Activated CD8-positive, alpha-beta T cell treated with anti-CD3 and anti-CD28 coated beads for 36 hours (primary cell): ENCODE results near the gene SLC1A6. TPM values are rescaled to one million over a fixed set of nuclear protein-coding genes. Genes with fewer than 3 reads are reported as not detected.
A peak's percentile ranks its signal among the peaks of the same experiment; 100 is the strongest.

Source experiments
- ATAC-seq: fragments of 200-7000 bp; cut with Tn5 transposase; one replicate; pipeline ENCODE4 v1.10.0; 2021; ENCODE audit warnings: mild to moderate bottlenecking, moderate library complexity
- CTCF ChIA-PET: fragments of 350-600 bp; sonication (Branson Sonifier 250); formaldehyde crosslinking; loops from one replicate; lab custom pipeline; 2021; ENCODE audit warnings: antibody characterized with exemption; lab: Charles Lee
- POLR2A ChIA-PET: fragments of 350-600 bp; sonication (Branson Sonifier 250); formaldehyde crosslinking; loops from one replicate; lab custom pipeline; 2021; ENCODE audit warnings: antibody characterized with exemption; lab: Charles Lee
- DNase-seq: peaks from one replicate; pipeline ENCODE4 v3.0.0-alpha.2; 2020
- H3K27ac Mint-ChIP-seq: one replicate; pipeline ENCODE4 v1.8.0; 2021; ENCODE audit warnings: mild to moderate bottlenecking, mixed read lengths
- H3K27me3 Mint-ChIP-seq: one replicate; pipeline ENCODE4 v1.8.0; 2021; ENCODE audit warnings: mixed read lengths
- H3K36me3 Mint-ChIP-seq: one replicate; pipeline ENCODE4 v1.8.0; 2021; ENCODE audit warnings: low read depth, mixed read lengths
- H3K4me1 Mint-ChIP-seq: one replicate; pipeline ENCODE4 v1.8.0; 2021; ENCODE audit warnings: low read depth, mixed read lengths
- H3K4me3 Mint-ChIP-seq: one replicate; pipeline ENCODE4 v1.8.0; 2021; ENCODE audit warnings: mild to moderate bottlenecking, moderate library complexity, mixed read lengths
- H3K9me3 Mint-ChIP-seq: one replicate; pipeline ENCODE4 v1.8.0; 2021; ENCODE audit warnings: mixed read lengths
- intact Hi-C: fragments of 100-400 bp; cut with micrococcal nuclease; formaldehyde crosslinking; loops from one replicate; pipeline ENCODE4 v1.10.0; 2022
- total RNA-seq, 2 experiments: library from RNA; stranded (reverse); gene quantifications; one replicate each; pipeline ENCODE4 v1.2.3, GENCODE V29; 2021
- TF ChIP-seq, protein P1 (sequence below): fragments of 200-600 bp; IDR thresholded peaks from one replicate; pipeline ENCODE4 v1.8.0; 2022; ENCODE audit warnings: antibody characterized with exemption, mild to moderate bottlenecking

Gene SLC1A6
- total RNA-seq, 2 experiments from 2014 or later = not detected

DNA sequence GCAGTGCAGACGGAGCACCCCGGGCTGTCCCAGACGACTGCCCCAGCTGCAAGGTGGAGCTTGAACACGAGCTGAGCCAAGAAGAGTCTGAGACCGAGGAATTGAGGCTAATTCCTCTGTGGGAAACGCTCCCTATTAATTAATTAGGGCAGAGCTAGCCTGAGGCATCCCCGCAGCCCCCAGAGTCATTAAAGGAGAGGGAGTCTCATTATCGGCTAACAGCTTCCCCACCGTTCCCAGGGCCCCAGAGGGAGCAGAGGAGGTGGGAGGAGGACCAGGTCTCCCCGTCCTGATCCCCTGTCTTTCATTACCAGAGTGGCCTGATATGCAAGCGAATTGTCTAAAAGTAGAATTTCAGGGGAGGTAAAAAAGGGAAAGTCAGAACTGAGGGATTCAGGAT is 13.1 kb upstream of the SLC1A6 start:
- CTCF ChIA-PET = no interaction called here
- no peaks in the 10 kb centered on the region for H3K4me1 Mint-ChIP-seq

GRCh38 chr19:14985133-14985532 is 5.5 kb upstream of the SLC1A6 start:
- no peak overlapping the region for H3K4me3 Mint-ChIP-seq
- H3K27me3 Mint-ChIP-seq = peaks cover 23% of the 10 kb centered on the region
- no peaks in the 10 kb centered on the region for H3K4me1 Mint-ChIP-seq
- intact Hi-C loops = no loop called here
- ATAC-seq (no peak), DNase-seq (peak; percentile 15)
- ChIA-PET POLR2A (no interaction called here), CTCF (no interaction called here)
- H3K27ac Mint-ChIP-seq = no peak overlapping the region
- peaks cover 1% of the 10 kb centered on the region for H3K9me3 Mint-ChIP-seq
- TF ChIP-seq, protein P1, sequence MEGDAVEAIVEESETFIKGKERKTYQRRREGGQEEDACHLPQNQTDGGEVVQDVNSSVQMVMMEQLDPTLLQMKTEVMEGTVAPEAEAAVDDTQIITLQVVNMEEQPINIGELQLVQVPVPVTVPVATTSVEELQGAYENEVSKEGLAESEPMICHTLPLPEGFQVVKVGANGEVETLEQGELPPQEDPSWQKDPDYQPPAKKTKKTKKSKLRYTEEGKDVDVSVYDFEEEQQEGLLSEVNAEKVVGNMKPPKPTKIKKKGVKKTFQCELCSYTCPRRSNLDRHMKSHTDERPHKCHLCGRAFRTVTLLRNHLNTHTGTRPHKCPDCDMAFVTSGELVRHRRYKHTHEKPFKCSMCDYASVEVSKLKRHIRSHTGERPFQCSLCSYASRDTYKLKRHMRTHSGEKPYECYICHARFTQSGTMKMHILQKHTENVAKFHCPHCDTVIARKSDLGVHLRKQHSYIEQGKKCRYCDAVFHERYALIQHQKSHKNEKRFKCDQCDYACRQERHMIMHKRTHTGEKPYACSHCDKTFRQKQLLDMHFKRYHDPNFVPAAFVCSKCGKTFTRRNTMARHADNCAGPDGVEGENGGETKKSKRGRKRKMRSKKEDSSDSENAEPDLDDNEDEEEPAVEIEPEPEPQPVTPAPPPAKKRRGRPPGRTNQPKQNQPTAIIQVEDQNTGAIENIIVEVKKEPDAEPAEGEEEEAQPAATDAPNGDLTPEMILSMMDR = no peak
- H3K36me3 Mint-ChIP-seq = no peaks in the 10 kb centered on the region

More for the DNA sequence above, 13.1 kb upstream of the SLC1A6 start:
- ATAC-seq = no peak
- Mint-ChIP-seq H3K27ac (no peak overlapping the region), H3K4me3 (no peak overlapping the region), H3K36me3 (no peaks in the 10 kb centered on the region), H3K27me3 (peaks cover 7% of the 10 kb centered on the region), H3K9me3 (no peaks in the 10 kb centered on the region)
- POLR2A ChIA-PET = no interaction called here
- intact Hi-C loops = no loop called here
- DNase-seq = no peak
- TF ChIP-seq, protein P1 = no peak

DNA sequence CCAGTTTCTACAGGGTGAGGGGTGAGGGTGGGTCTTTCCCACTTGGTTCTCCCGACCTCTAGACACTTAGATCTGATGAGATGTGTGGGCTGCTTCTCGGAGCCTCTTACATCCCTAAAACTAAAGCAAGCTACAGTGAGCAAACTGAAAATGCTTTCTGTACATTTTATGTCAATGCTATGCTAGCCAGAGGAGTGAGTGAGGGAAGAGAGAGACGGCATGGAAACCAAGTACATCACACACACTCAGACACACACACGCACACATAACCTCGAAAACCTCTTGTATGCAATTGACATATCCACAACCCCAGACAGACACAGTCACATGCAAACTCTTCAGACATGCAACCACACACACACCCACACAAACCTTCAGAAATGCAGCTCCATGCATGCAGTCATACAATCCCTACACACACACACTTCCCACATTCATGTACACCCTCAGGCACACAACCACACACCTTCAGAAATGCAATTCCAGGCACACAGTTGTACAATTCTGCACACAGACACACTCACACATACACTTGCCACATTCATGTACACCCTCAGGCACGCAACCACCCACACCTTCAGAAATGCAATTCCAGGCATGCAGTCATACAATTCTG is 1.4 kb downstream of the SLC1A6 start:
- ATAC-seq (no peak), DNase-seq (no peak)
- TF ChIP-seq, protein P1 = no peak
- Mint-ChIP-seq H3K4me3 (no peak overlapping the region), H3K4me1 (no peaks in the 10 kb centered on the region), H3K36me3 (no peaks in the 10 kb centered on the region), H3K27me3 (peaks cover 45% of the 10 kb centered on the region), H3K9me3 (no peaks in the 10 kb centered on the region), H3K27ac (no peak overlapping the region)
- CTCF ChIA-PET = no interaction called here
- intact Hi-C loops = no loop called here
- POLR2A ChIA-PET = no interaction called here

DNA sequence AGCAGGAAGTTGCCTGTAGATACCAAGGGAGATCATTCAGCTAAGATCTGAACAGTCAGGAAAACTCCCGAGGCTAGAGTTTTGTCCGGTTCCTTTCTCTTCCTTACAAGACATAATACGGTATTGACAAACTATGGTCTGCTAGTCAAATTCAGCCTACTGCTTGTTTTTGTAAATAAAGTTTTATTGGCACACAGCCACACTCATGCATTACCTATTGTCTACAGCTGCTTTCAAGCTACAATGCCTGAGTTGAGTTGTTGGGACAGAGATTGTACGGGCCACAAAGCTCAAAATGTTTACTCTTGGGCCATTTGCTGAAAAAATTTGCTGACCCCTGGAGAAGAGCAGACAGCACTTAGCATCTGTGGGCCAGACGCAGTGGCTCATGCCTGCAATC is 2.5 kb downstream of the SLC1A6 start:
- DNase-seq (no peak), ATAC-seq (no peak)
- Mint-ChIP-seq H3K27ac (no peak overlapping the region), H3K27me3 (peaks cover 44% of the 10 kb centered on the region), H3K36me3 (no peaks in the 10 kb centered on the region), H3K4me3 (no peak overlapping the region), H3K9me3 (no peaks in the 10 kb centered on the region), H3K4me1 (no peaks in the 10 kb centered on the region)
- ChIA-PET POLR2A (interaction anchor here (1.0 kb wide), 1 partner anchor 12 kb away, joined by 3 read pairs; no protein-coding TSS in a partner anchor), CTCF (interaction anchor here (1.1 kb wide), 1 partner anchor 178 kb away, joined by 3 read pairs; no protein-coding TSS in a partner anchor)
- intact Hi-C loops = no loop called here
- TF ChIP-seq, protein P1 = no peak

DNA sequence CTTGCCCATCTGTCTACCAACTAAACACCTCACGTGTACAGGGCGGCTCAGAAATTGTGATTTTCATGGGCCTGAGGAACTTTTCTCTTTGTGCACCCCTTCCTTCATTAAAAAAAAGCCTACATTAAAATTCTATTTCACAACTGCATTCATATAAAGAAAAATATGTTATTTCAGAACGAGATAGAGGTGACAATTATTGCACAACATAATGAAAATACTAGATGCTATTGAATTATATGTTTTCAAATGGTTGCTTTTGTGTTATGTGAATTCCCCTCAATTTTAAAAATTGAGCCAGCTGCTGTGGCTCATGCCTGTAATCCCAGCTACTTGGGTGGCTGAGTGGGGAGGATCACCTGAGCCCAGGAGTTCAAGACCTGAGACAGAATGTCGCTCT is 5.2 kb downstream of the SLC1A6 start:
- H3K27me3 Mint-ChIP-seq = peaks cover 31% of the 10 kb centered on the region
- no peaks in the 10 kb centered on the region for H3K4me1 Mint-ChIP-seq
- no peak for DNase-seq
- intact Hi-C loops = no loop called here
- TF ChIP-seq, protein P1 = no peak
- no peak overlapping the region for H3K4me3 Mint-ChIP-seq
- POLR2A ChIA-PET = no interaction called here
- CTCF ChIA-PET = no interaction called here
- ATAC-seq = no peak
- H3K9me3 Mint-ChIP-seq = no peaks in the 10 kb centered on the region
- no peak overlapping the region for H3K27ac Mint-ChIP-seq
- no peaks in the 10 kb centered on the region for H3K36me3 Mint-ChIP-seq
